Activated CD8-positive, alpha-beta T cell treated with anti-CD3 and anti-CD28 coated beads, Interleukin-2, amount 10 ng/mL, durations not matched to agents 7 days and 5 days (primary cell): Measurements from ENCODE around the gene ZDHHC22. TPM values are rescaled to one million over a fixed set of nuclear protein-coding genes. Genes with fewer than 3 reads are reported as not detected.

ENCODE experiments used
- ATAC-seq: fragments of 150-1000 bp; cut with Tn5 transposase; one replicate; pipeline ENCODE4 v1.10.0; 2021; ENCODE audit warnings: moderate library complexity
- CTCF ChIA-PET: fragments of 350-600 bp; sonication (Branson Sonifier 250); formaldehyde crosslinking; loops from one replicate; lab custom pipeline; 2021; ENCODE audit warnings: antibody characterized with exemption; lab: Charles Lee
- POLR2A ChIA-PET: fragments of 350-600 bp; sonication (Branson Sonifier 250); formaldehyde crosslinking; loops from one replicate; lab custom pipeline; 2021; ENCODE audit warnings: antibody characterized with exemption; lab: Charles Lee
- DNase-seq: peaks from one replicate; pipeline ENCODE4 v3.0.0-alpha.2; 2020
- H3K27ac Mint-ChIP-seq: one replicate; pipeline ENCODE4 v1.8.0; 2021; ENCODE audit warnings: mild to moderate bottlenecking, mixed read lengths
- H3K27me3 Mint-ChIP-seq: one replicate; pipeline ENCODE4 v1.8.0; 2021; ENCODE audit warnings: low read depth, mixed read lengths
- H3K36me3 Mint-ChIP-seq: one replicate; pipeline ENCODE4 v1.8.0; 2021; ENCODE audit warnings: low read depth, mixed read lengths
- H3K4me1 Mint-ChIP-seq: one replicate; pipeline ENCODE4 v1.8.0; 2021; ENCODE audit warnings: low read depth, mixed read lengths
- H3K4me3 Mint-ChIP-seq: one replicate; pipeline ENCODE4 v1.8.0; 2021; ENCODE audit warnings: mild to moderate bottlenecking, mixed read lengths
- H3K9me3 Mint-ChIP-seq: one replicate; pipeline ENCODE4 v1.8.0; 2022; ENCODE audit warnings: mixed read lengths; ENCODE audit not compliant: insufficient read depth
- total RNA-seq, 2 experiments: library from RNA; stranded (reverse); gene quantifications; one replicate each; pipeline ENCODE4 v1.2.3, GENCODE V29; 2021

The ZDHHC22 gene
- total RNA-seq, 2 experiments from 2014 or later: not detected

DNA sequence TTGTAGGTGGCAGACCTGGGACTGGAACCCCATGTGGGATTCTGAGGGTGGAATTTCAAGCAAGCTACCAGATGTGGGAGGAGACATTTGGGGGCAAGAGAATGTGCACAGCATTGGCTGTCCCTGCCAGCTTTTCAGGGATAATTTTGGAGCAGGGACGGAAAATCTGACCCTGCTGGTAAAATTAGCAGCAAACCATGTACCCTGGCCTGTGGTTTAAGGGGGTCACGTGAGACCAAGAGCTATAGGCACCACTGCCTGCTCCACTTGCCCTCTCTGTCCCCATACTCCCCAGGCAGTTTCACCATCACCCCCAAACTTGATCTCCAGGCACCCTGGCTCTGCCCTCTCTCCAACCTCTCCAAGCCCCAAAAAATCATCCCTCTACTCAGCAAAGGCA is 13.5 kb upstream of the ZDHHC22 start:
- H3K4me1 Mint-ChIP-seq: no peaks in the 10 kb centered on the region
- H3K27ac Mint-ChIP-seq: no peak overlapping the region
- ChIA-PET POLR2A (no interaction called here), CTCF (interaction anchor here (2.2 to 8.4 kb wide), 2 partner anchors 146 to 161 kb away, joined by 8 to 108 read pairs; no protein-coding TSS in a partner anchor)
- ATAC-seq (no peak), DNase-seq (no peak)
- H3K27me3 Mint-ChIP-seq: peaks cover 37% of the 10 kb centered on the region
- no peak overlapping the region for H3K4me3 Mint-ChIP-seq
- H3K9me3 Mint-ChIP-seq: no peaks in the 10 kb centered on the region
- no peaks in the 10 kb centered on the region for H3K36me3 Mint-ChIP-seq

DNA sequence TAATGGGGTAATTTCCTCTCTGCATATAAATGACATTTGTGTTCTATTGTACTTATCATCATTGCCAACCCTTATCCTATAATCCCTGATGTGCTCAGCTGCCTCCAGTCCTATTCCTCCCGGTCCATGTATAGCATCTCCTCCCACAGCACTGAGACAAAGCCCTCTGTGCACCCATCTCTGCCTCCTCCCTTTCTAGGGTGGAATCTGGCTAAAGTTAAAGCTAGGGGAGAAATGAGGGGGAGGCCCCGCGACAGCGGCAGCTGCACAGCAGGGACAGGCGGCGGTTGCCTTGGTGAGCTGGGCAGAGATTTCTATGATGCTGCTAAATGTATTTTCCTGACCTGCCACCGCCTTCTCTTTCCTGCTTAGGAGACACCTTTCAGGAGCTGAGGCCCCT is 12.8 kb upstream of the ZDHHC22 start:
- H3K4me3 Mint-ChIP-seq: no peak overlapping the region
- H3K27ac Mint-ChIP-seq: no peak overlapping the region
- POLR2A ChIA-PET: no interaction called here
- CTCF ChIA-PET: interaction anchor here (2.2 to 8.4 kb wide), 3 partner anchors 58 to 161 kb away, joined by 8 to 108 read pairs (median 40); no protein-coding TSS in a partner anchor
- H3K4me1 Mint-ChIP-seq: no peaks in the 10 kb centered on the region
- peaks cover 37% of the 10 kb centered on the region for H3K27me3 Mint-ChIP-seq
- H3K9me3 Mint-ChIP-seq: no peaks in the 10 kb centered on the region
- no peak for DNase-seq
- ATAC-seq: no peak
- H3K36me3 Mint-ChIP-seq: no peaks in the 10 kb centered on the region

DNA sequence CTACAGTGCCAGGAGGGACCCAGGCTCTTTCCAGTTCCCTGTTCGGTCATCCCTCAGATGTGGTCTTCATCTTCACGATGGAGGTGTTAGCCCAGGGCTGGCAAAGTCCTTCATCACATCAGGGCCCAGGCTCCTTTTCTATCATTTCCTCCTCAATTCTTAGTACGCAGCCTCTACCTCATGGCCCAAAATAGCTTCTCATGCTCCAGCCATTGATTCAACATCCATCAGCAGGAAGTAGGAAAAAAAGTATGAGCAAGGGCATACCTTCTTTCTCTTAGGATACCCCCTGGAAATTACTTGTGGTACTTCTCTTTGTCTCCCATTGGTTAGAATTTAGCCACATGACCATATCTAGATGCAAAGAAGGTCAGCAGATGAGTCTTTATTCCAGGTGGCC is 12.2 kb upstream of the ZDHHC22 start:
- H3K27me3 Mint-ChIP-seq: peaks cover 34% of the 10 kb centered on the region
- POLR2A ChIA-PET: no interaction called here
- H3K4me1 Mint-ChIP-seq: no peaks in the 10 kb centered on the region
- no peaks in the 10 kb centered on the region for H3K36me3 Mint-ChIP-seq
- CTCF ChIA-PET: interaction anchor here (1.2 to 8.4 kb wide), 5 partner anchors 11 to 162 kb away, joined by 3 to 108 read pairs (median 16); no protein-coding TSS in a partner anchor
- H3K27ac Mint-ChIP-seq: no peak overlapping the region
- no peak for ATAC-seq
- no peak for DNase-seq
- no peak overlapping the region for H3K4me3 Mint-ChIP-seq
- H3K9me3 Mint-ChIP-seq: no peaks in the 10 kb centered on the region

DNA sequence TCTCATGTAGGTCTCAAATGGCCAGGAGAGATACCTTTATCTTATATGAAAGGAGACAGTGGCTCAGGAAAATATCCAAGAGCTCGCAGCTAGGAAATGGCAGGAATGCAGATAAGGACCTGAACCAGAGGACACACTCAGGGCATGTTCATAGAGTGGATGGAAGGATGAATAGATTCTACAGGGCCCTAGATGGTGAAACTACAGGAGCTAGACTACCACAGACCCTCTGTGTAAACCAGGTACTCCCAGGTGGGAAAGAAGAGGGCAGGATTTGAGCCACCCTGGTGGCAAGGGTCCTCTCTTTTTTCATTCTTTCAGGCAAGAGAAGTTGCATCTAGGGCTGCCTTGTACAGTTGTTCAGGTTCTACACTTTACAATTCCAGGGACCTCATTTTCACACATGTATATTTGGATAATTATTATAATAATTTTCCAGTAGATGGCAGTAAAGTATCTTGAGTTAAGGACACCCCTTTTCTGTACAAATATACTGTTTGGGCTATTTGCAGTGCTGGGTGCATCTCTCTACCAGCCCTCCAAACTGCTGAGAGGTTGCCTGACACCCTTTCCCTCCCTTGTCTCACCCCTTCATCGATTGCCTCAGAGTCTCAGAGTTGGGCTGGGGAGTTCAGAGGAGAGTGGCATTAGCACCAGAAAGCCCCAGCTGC is 10.5 kb upstream of the ZDHHC22 start:
- H3K27me3 Mint-ChIP-seq: peaks cover 26% of the 10 kb centered on the region
- H3K9me3 Mint-ChIP-seq: no peaks in the 10 kb centered on the region
- H3K4me1 Mint-ChIP-seq: no peaks in the 10 kb centered on the region
- CTCF ChIA-PET: interaction anchor here (0.7 to 8.4 kb wide), 27 partner anchors 9 to 442 kb away, joined by 3 to 108 read pairs (median 5); partner anchors contain the start of genes GSTZ1, POMT2, VIPAS39 and ZDHHC22
- ATAC-seq (peak; percentile 63), DNase-seq (no peak)
- no peaks in the 10 kb centered on the region for H3K36me3 Mint-ChIP-seq
- H3K4me3 Mint-ChIP-seq: no peak overlapping the region
- POLR2A ChIA-PET: interaction anchor here (0.6 kb wide), 1 partner anchor 170 kb away, joined by 3 read pairs; no protein-coding TSS in a partner anchor
- no peak overlapping the region for H3K27ac Mint-ChIP-seq

DNA sequence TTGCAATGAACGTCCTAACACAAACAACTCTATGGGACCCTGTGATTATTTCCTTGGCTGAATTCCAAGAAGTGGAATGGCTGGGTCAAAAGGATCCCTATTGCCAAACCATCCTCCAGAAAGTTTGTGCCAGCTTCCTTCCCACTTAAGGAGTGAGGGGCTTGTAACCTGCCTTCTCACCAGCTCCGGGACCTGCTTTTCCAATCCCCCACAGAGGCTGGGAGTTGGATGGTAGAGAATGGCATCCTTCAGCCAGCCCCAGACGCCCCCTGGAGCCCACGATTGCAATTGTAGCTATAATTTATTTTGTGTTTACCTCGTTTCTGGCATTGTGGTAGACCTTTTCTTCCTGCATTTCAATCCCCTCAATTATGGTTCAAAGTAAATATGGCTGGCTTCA is 9.7 kb upstream of the ZDHHC22 start:
- H3K9me3 Mint-ChIP-seq: no peaks in the 10 kb centered on the region
- no peak overlapping the region for H3K4me3 Mint-ChIP-seq
- ATAC-seq (no peak), DNase-seq (no peak)
- ChIA-PET CTCF (interaction anchor here (0.7 to 8.4 kb wide), 26 partner anchors 8 to 441 kb away, joined by 3 to 108 read pairs (median 5); partner anchors contain the start of genes GSTZ1, POMT2, VIPAS39 and ZDHHC22), POLR2A (no interaction called here)
- H3K27me3 Mint-ChIP-seq: peaks cover 32% of the 10 kb centered on the region
- H3K4me1 Mint-ChIP-seq: no peaks in the 10 kb centered on the region
- H3K36me3 Mint-ChIP-seq: no peaks in the 10 kb centered on the region
- no peak overlapping the region for H3K27ac Mint-ChIP-seq

DNA sequence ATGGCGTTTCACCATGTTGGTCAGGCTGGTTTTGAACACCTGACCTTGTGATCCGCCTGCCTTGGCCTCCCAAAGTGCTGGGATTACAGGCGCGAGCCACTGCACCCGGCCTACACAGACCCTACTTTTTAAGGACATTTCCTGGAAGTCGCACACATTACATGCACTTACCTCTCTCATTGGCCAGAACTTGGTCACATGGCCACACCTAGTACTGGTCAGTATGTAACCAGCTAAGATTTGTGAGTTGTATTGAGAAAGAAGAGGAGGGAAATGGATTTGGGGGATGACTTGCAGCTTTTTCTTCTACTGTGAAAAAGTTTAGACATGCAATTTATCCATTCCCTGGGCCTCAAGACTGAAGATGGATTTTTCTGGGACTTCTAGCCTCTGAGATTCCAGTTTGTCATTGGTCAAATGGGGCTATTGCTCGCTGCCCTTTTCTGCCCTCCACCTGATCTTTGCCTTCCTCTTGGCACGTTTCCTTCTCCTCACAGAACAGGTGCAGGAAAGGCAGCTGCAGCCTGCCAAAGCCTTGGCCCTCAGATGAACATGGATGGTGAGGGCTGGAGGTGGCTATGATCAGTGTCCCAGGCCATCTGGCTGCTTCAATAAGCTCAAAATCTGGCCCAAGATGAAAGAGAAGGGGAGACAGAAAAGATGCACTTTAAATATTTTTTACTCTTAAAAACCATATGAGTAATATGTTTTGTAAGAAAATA is 7.1 kb upstream of the ZDHHC22 start:
- ATAC-seq: no peak
- DNase-seq: no peak
- no peaks in the 10 kb centered on the region for H3K36me3 Mint-ChIP-seq

DNA sequence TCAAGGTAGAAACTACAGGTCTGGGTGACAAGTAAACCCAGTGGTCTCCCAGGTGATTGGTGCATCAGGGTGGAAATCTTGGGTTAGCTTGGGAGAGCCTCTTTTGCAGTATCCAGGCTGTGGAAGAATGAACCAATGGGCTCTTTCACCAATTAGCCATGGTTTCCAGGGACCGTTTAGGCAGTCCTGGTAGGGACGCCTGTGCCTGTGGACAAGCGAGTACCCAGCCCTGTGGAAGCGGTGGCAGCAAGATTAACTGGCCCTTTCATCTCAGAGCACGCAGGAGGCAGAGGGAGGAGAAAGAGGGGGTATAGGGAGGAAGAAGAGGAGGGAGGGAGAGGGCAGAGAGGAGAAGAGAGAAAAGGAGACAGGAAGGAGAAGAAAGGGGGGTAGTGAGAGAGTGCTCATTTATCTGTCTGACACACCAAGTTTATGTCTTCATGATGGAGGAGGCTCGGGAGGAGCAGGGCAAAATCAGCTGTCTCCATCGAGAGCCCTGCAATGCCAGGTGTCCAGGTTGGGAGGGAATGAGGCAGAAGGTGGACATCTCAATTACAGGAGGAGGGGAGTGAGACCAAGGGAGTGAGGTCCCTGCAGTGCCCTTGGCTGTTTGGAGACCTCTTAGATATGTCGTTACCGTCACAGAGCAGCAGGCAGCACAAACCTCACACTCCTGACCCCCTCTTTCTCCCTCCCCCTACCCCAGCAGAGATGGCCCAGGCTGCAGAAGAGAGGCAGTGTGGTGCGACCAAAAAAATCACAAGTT is 4.6 kb upstream of the ZDHHC22 start:
- ATAC-seq (no peak), DNase-seq (no peak)
- Mint-ChIP-seq H3K4me3 (no peak overlapping the region), H3K27ac (no peak overlapping the region), H3K9me3 (no peaks in the 10 kb centered on the region), H3K27me3 (peaks cover 52% of the 10 kb centered on the region), H3K36me3 (no peaks in the 10 kb centered on the region), H3K4me1 (peaks cover 4% of the 10 kb centered on the region)
- ChIA-PET POLR2A (no interaction called here), CTCF (interaction anchor here (0.9 to 1.5 kb wide), 2 partner anchors 12 to 170 kb away, joined by 3 to 5 read pairs; no protein-coding TSS in a partner anchor)

More for the DNA sequence above, 7.1 kb upstream of the ZDHHC22 start:
- Mint-ChIP-seq H3K9me3 (no peaks in the 10 kb centered on the region), H3K4me3 (no peak overlapping the region), H3K27me3 (peaks cover 42% of the 10 kb centered on the region), H3K27ac (no peak overlapping the region), H3K4me1 (no peaks in the 10 kb centered on the region)
- POLR2A ChIA-PET: no interaction called here
- CTCF ChIA-PET: interaction anchor here (1.0 to 8.4 kb wide), 7 partner anchors 9 to 276 kb away, joined by 3 to 108 read pairs (median 6); no protein-coding TSS in a partner anchor

DNA sequence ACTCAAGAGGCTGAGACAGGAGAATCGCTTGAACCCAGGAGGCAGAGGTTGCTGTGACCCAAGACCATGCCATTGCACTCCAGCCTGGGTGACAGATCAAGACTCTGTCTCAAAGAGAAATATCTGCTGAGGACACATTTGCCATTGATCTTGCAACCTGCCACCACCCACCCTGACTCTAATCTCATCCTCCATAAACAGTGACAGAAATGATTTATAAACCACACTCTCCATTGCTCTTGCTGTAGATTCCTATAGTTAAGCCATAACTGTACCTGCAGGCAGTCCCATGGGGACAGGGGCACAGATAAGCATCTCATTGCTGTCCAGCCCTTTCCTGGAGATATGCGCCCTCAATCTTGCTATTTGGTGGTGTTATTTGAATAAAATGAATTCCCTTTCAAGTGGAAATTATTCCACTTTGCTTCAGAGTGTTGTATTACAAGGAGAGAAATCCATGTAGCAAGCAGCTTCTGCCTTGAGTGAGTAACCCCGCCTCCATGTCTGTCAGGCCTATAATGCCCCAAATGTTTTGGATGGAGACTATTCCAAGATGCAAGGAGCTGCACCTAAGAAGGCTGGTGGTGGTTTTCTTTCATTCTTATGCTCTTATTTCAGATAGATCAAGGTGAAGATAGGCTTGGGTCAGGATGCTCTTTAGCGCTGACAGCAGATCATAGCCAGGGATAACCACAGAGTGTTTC is 3.0 kb upstream of the ZDHHC22 start:
- no peak for ATAC-seq

DNA sequence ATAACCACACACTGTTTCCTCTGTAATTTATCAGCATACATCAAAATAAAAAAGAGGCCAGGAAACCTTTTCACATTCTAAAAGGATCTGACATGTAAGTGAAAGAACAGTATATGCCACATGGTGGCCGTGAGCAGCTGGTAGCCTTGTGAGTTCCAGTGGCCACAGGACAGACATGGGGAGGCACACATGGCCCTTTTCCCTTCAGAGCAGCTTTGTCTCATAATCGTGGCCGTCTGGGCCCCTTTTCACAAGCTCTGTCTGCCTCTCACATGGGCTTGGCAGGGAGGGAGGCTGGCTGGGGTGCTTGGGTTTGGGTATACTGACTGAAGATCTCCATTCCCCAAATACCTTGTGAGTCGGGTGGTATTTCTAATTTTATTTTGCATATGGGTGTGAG is 1.5 kb upstream of the ZDHHC22 start:
- ATAC-seq (no peak), DNase-seq (no peak)
- Mint-ChIP-seq H3K27ac (no peak overlapping the region), H3K4me3 (no peak overlapping the region), H3K4me1 (peaks cover 16% of the 10 kb centered on the region), H3K27me3 (peaks cover 75% of the 10 kb centered on the region), H3K9me3 (no peaks in the 10 kb centered on the region), H3K36me3 (no peaks in the 10 kb centered on the region)
- ChIA-PET CTCF (interaction anchor here (1.0 to 2.5 kb wide), 7 partner anchors 9 to 270 kb away, joined by 3 to 16 read pairs (median 5); no protein-coding TSS in a partner anchor), POLR2A (no interaction called here)

More for the DNA sequence above, 3.0 kb upstream of the ZDHHC22 start:
- DNase-seq: no peak
- Mint-ChIP-seq H3K4me1 (peaks cover 10% of the 10 kb centered on the region), H3K36me3 (no peaks in the 10 kb centered on the region), H3K4me3 (no peak overlapping the region), H3K27me3 (peaks cover 63% of the 10 kb centered on the region), H3K27ac (no peak overlapping the region), H3K9me3 (no peaks in the 10 kb centered on the region)
- POLR2A ChIA-PET: no interaction called here
- CTCF ChIA-PET: interaction anchor here (1.7 kb wide), 1 partner anchor 68 kb away, joined by 5 read pairs; no protein-coding TSS in a partner anchor

DNA sequence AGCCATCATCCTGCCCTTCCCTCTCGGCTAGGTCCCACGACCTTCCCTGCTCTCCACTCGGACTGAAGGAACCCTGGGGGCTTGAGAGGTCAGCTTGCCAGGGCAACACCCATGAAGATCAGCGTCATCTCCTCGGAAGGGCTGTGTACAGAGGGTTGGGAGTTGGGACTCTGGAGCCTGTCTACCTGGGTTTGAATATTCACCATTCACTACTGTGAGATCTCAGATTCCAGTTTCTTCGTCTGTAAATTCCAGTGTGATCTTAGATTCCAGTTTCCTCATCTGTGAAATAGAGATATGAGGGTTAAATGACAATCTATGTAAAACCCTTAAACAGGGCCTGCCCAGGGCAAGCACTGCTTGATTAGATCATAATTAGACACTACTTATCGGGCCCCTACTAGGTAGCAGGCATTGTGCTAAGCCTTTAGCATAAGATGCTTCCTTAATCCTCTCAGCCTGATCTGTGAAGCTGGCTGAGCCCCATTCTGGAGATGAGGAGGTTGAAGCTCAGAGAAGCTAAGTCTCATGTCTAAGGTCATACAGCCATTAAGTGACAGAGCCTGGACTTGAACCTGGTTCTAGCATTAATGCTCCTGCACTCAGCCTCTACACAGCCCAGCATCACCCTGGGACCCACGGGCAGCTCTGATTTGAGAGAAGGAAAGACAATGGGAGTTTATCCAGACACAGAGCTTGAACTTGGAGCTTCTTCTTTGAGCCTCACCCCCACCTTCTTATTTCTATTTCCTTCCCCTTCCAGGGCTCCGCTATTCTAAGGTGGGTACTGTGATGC is 612 bp upstream of the ZDHHC22 start:
- POLR2A ChIA-PET: no interaction called here
- no peak overlapping the region for H3K4me3 Mint-ChIP-seq
- no peak for ATAC-seq
- H3K27ac Mint-ChIP-seq: no peak overlapping the region
- peaks cover 16% of the 10 kb centered on the region for H3K4me1 Mint-ChIP-seq
- H3K36me3 Mint-ChIP-seq: no peaks in the 10 kb centered on the region
- no peak for DNase-seq
- CTCF ChIA-PET: interaction anchor here (1.0 to 2.8 kb wide), 6 partner anchors 10 to 269 kb away, joined by 3 to 16 read pairs (median 6); no protein-coding TSS in a partner anchor
- H3K9me3 Mint-ChIP-seq: no peaks in the 10 kb centered on the region
- H3K27me3 Mint-ChIP-seq: peaks cover 77% of the 10 kb centered on the region
